Fibroblast of lung (primary cell): ENCODE data around the gene SLC5A10. TPM values are rescaled to one million over a fixed set of nuclear protein-coding genes. Genes with fewer than 3 reads are reported as not detected.

Experiments
- DNase-seq, 2 donors: peaks; one replicate each; pipeline versions ENCODE4 v3.0.0 to v3.0.0-alpha.2; 2010; ENCODE audit warnings: low read depth in 2 of 2
- H2AFZ ChIP-seq: 2 replicates; pipeline ENCODE4 v1.5.1; 2012; ENCODE audit warnings: low read length, control low read depth, inconsistent platforms
- H3K27ac ChIP-seq: 2 replicates; pipeline ENCODE4 v1.5.1; 2011; ENCODE audit warnings: low read length, control low read depth; ENCODE audit not compliant: insufficient read depth
- H3K27me3 ChIP-seq: 2 replicates; pipeline ENCODE4 v1.5.1; 2011; ENCODE audit warnings: mild to moderate bottlenecking, low read length; ENCODE audit not compliant: control insufficient read depth, insufficient read depth
- H3K36me3 ChIP-seq: 2 replicates; pipeline ENCODE4 v1.5.1; 2011; ENCODE audit warnings: low read length; ENCODE audit not compliant: control insufficient read depth, insufficient read depth
- H3K4me1 ChIP-seq: 2 replicates; pipeline ENCODE4 v1.5.1; 2011; ENCODE audit warnings: low read length; ENCODE audit not compliant: control insufficient read depth, insufficient read depth; ENCODE audit errors: extremely low read depth
- H3K4me2 ChIP-seq: 2 replicates; pipeline ENCODE4 v1.5.1; 2011; ENCODE audit warnings: low read length, control low read depth; ENCODE audit not compliant: insufficient read depth; ENCODE audit errors: extremely low read depth
- H3K4me3 ChIP-seq, 4 experiments: fragments of 200-600 bp in 1 of 4; sonication (generic) in 1 of 4; replicated peaks in 1 of 4; 2 replicates each; pipeline ENCODE4 v1.5.1; 2011 to 2016; ENCODE audit warnings: low read length in 4 of 4, low read depth in 3 of 4, mild to moderate bottlenecking in 3 of 4, control low read depth in 2 of 4, inconsistent platforms in 1 of 4, mixed read lengths in 1 of 4; ENCODE audit not compliant: insufficient read depth in 1 of 4; ENCODE audit errors: control extremely low read depth in 1 of 4
- H3K79me2 ChIP-seq: 2 replicates; pipeline ENCODE4 v1.5.1; 2012; ENCODE audit warnings: mild to moderate bottlenecking, low read length, inconsistent platforms; ENCODE audit not compliant: control insufficient read depth, insufficient read depth
- H3K9ac ChIP-seq: 2 replicates; pipeline ENCODE4 v1.5.1; 2011; ENCODE audit warnings: mild to moderate bottlenecking, low read length, control low read depth; ENCODE audit not compliant: insufficient read depth
- H3K9me3 ChIP-seq: 2 replicates; pipeline ENCODE4 v1.5.1; 2012; ENCODE audit warnings: low read depth, low read length; ENCODE audit not compliant: control insufficient read depth, insufficient read depth
- H4K20me1 ChIP-seq: 2 replicates; pipeline ENCODE4 v1.5.1; 2011; ENCODE audit warnings: low read length; ENCODE audit not compliant: control insufficient read depth, insufficient read depth; ENCODE audit errors: extremely low read depth
- EZH2 ChIP-seq: IDR thresholded peaks from 2 replicates; pipeline ENCODE4 v1.5.1; 2012; ENCODE audit warnings: low read length, control low read depth, mild to moderate bottlenecking; ENCODE audit errors: missing control alignments
- polyA minus RNA-seq: library from RNA; depleted of rRNA, polyadenylated mRNA; stranded (reverse); fragments of >200 nt; gene quantifications from 2 replicates; pipeline ENCODE4 v1.2.3, GENCODE V29; 2011; ENCODE audit warnings: low replicate concordance
- polyA plus RNA-seq, 2 donors: library from polyadenylated mRNA; depleted of rRNA in 1 of 2; stranded (reverse) in 1 of 2; unstranded in 1 of 2; fragments of >200 nt; gene quantifications; 2 replicates each; pipeline ENCODE4 v1.2.1, GENCODE V29; 2011 to 2012; ENCODE audit warnings: missing spikeins in 1 of 2
- total RNA-seq: library from RNA; depleted of rRNA; stranded (reverse); fragments of >200 nt; gene quantifications from 2 replicates; pipeline ENCODE4 v1.2.1, GENCODE V29; 2014
- TF ChIP-seq, protein P1 (sequence below), 2 donors: IDR thresholded peaks in 1 of 2; conservative IDR thresholded peaks in 1 of 2; 1 replicate in 1 of 2; 2 replicates in 1 of 2; pipeline ENCODE4 v1.5.1; 2011 to 2012; ENCODE audit warnings: low read length in 2 of 2, control low read depth in 1 of 2, inconsistent platforms in 1 of 2, low read depth in 1 of 2, mild to moderate bottlenecking in 1 of 2

The SLC5A10 gene
- total RNA-seq = under 0.01 TPM in 1 of 2 replicates, not detected in the other
- polyA plus RNA-seq = not detected in 2 replicates
- polyA plus RNA-seq (2012) = not detected in 2 replicates
- not detected in 2 replicates for polyA minus RNA-seq

GRCh38 chr17:18951941-18952842 lies at the start of gene SLC5A10:
SLC5A10 (plus strand) TSS chr17:18952165; CDS start chr17:18952206, 41 bp downstream.
- H3K4me3 ChIP-seq = no peak within 1 kb of the TSS
- no peaks in the 10 kb centered on the region for H4K20me1 ChIP-seq
- no peak within 1 kb of the TSS for H3K9ac ChIP-seq
- no peaks in the 10 kb centered on the region for H3K79me2 ChIP-seq
- H3K27ac ChIP-seq = no peak within 1 kb of the TSS
- no peak for TF ChIP-seq EZH2
- TF ChIP-seq, protein P1, sequence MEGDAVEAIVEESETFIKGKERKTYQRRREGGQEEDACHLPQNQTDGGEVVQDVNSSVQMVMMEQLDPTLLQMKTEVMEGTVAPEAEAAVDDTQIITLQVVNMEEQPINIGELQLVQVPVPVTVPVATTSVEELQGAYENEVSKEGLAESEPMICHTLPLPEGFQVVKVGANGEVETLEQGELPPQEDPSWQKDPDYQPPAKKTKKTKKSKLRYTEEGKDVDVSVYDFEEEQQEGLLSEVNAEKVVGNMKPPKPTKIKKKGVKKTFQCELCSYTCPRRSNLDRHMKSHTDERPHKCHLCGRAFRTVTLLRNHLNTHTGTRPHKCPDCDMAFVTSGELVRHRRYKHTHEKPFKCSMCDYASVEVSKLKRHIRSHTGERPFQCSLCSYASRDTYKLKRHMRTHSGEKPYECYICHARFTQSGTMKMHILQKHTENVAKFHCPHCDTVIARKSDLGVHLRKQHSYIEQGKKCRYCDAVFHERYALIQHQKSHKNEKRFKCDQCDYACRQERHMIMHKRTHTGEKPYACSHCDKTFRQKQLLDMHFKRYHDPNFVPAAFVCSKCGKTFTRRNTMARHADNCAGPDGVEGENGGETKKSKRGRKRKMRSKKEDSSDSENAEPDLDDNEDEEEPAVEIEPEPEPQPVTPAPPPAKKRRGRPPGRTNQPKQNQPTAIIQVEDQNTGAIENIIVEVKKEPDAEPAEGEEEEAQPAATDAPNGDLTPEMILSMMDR (conservative IDR thresholded peaks at IDR 0.05 in 1 of 2, IDR thresholded peaks at IDR 0.05 in 1 of 2; ENCODE audit: low read depth in 1 of 2, low read length in 2 of 2) = peak; percentile 14 to 19
- no peaks in the 10 kb centered on the region for H3K36me3 ChIP-seq
- no peak within 1 kb of the TSS for H3K4me2 ChIP-seq
- no peak within 1 kb of the TSS for H2AFZ ChIP-seq
- no peaks in the 10 kb centered on the region for H3K9me3 ChIP-seq
- no peak for DNase-seq
- H3K27me3 ChIP-seq = peaks cover 20% of the 10 kb centered on the region
- no peaks in the 10 kb centered on the region for H3K4me1 ChIP-seq

- no peaks in the 10 kb centered on the region for H3K27me3 ChIP-seq
- H3K36me3 ChIP-seq = no peaks in the 10 kb centered on the region
- no peak overlapping the region for H3K27ac ChIP-seq
- no peak overlapping the region for H3K9ac ChIP-seq
- no peak for TF ChIP-seq EZH2
- TF ChIP-seq, protein P1 (conservative IDR thresholded peaks at IDR 0.05 in 1 of 2, IDR thresholded peaks at IDR 0.05 in 1 of 2; ENCODE audit: low read depth in 1 of 2, low read length in 2 of 2) = no peak
- no peak overlapping the region for H3K4me2 ChIP-seq
- H3K79me2 ChIP-seq = no peaks in the 10 kb centered on the region
- DNase-seq = no peak
- H2AFZ ChIP-seq = no peak overlapping the region
- H3K9me3 ChIP-seq = no peaks in the 10 kb centered on the region
- no peaks in the 10 kb centered on the region for H4K20me1 ChIP-seq
- H3K4me1 ChIP-seq = no peaks in the 10 kb centered on the region
- H3K4me3 ChIP-seq = no peak overlapping the region
Measured at GRCh38 chr17:18904482-18904881, 47.5 kb upstream of the SLC5A10 start.

DNA sequence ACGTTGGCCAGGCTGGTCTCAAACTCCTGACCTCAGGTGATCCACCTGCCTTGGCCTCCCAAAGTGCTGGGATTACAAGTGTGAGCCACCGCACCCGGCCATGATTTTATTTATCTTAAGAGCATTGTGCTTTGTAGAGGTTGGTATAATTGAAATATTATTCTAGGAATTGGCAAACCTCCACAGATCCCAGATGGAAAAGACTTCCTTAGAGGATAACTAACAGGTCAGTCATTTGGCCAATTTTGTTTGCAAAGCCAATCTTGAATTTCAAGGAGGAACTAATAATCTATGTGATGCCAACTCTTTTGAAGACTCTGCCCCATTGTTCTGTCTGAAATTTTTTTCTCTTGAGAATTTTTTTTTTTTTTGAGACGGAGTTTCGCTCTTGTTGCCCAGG lies 46.7 kb upstream of the SLC5A10 start:
- no peak for TF ChIP-seq EZH2
- TF ChIP-seq, protein P1 (conservative IDR thresholded peaks at IDR 0.05 in 1 of 2, IDR thresholded peaks at IDR 0.05 in 1 of 2; ENCODE audit: low read depth in 1 of 2, low read length in 2 of 2) = no peak
- Histone ChIP-seq H2AFZ (no peak overlapping the region), H3K9ac (no peak overlapping the region), H3K4me1 (no peaks in the 10 kb centered on the region), H3K9me3 (no peaks in the 10 kb centered on the region), H3K79me2 (no peaks in the 10 kb centered on the region), H3K27me3 (no peaks in the 10 kb centered on the region), H4K20me1 (no peaks in the 10 kb centered on the region), H3K36me3 (no peaks in the 10 kb centered on the region), H3K4me2 (no peak overlapping the region), H3K27ac (no peak overlapping the region), H3K4me3 (no peak overlapping the region)
- no peak for DNase-seq
